ENCODE measurements around the gene BIRC5.

Gene BIRC5

DNA sequence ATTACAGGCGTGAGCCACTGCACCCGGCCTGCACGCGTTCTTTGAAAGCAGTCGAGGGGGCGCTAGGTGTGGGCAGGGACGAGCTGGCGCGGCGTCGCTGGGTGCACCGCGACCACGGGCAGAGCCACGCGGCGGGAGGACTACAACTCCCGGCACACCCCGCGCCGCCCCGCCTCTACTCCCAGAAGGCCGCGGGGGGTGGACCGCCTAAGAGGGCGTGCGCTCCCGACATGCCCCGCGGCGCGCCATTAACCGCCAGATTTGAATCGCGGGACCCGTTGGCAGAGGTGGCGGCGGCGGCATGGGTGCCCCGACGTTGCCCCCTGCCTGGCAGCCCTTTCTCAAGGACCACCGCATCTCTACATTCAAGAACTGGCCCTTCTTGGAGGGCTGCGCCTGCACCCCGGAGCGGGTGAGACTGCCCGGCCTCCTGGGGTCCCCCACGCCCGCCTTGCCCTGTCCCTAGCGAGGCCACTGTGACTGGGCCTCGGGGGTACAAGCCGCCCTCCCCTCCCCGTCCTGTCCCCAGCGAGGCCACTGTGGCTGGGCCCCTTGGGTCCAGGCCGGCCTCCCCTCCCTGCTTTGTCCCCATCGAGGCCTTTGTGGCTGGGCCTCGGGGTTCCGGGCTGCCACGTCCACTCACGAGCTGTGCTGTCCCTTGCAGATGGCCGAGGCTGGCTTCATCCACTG is at the start of gene BIRC5:
BIRC5 (plus strand) TSS at position 238 of the 690 bp plus-strand sequence; CDS start at position 302, 64 bp downstream.
- TF ChIP-seq, protein P1, sequence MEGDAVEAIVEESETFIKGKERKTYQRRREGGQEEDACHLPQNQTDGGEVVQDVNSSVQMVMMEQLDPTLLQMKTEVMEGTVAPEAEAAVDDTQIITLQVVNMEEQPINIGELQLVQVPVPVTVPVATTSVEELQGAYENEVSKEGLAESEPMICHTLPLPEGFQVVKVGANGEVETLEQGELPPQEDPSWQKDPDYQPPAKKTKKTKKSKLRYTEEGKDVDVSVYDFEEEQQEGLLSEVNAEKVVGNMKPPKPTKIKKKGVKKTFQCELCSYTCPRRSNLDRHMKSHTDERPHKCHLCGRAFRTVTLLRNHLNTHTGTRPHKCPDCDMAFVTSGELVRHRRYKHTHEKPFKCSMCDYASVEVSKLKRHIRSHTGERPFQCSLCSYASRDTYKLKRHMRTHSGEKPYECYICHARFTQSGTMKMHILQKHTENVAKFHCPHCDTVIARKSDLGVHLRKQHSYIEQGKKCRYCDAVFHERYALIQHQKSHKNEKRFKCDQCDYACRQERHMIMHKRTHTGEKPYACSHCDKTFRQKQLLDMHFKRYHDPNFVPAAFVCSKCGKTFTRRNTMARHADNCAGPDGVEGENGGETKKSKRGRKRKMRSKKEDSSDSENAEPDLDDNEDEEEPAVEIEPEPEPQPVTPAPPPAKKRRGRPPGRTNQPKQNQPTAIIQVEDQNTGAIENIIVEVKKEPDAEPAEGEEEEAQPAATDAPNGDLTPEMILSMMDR (IDR thresholded peaks at IDR 0.05; ENCODE audit: insufficient read depth, low read depth, low read length, missing control alignments) = no peak
- peak within 1 kb of the TSS; percentile 64 for H3K4me3 ChIP-seq (ENCODE audit: low read depth, low read length)
- peak; percentile 93 for DNase-seq (ENCODE audit: low read depth)

DNA sequence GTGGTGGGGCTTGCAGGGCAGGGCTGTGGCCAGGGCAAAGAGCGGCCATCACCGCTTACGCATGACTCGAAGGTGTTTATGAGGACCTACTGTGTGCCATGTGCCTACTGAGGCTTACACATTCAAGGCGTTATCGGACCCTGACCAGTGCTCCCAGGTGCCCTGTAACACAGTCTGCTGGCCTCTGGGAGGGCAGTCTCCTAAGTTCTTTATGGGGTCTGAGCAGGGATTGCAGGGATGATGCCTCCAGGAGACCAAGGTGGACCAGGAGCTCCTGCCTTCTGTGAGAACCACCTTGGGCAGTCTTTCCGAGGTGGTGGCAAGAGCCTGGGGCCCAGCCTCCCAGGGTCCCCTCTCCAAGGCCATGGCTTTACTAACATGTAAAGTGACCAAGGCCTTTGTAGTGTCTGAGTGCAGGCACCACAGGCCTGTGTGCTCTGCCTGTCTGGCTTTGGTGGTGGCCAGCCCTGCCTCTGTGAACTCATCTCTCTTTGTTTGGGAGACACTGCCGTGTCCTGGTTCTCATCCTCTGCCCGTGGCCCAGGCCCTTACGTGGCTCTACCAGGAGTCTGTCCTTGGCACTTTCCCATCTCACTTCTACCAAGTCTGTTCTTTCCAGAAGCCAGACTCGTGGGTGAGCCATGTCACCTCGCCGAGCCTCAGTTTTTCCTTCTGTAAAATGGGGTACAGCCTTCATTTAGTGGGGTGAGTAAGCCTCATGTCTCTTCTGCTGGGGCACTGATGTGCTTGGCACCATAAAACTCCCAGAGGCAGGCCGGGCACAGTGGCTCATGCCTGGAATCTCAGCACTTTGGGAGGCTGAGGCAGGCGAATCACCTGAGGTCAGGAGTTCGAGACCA is 49.1 kb upstream of the BIRC5 start:
- H3K4me3 ChIP-seq (ENCODE audit: low read depth, low read length) = no peak overlapping the region
- TF ChIP-seq, protein P1 (IDR thresholded peaks at IDR 0.05; ENCODE audit: insufficient read depth, low read depth, low read length, missing control alignments) = no peak
- no peak for DNase-seq (ENCODE audit: low read depth)

DNA sequence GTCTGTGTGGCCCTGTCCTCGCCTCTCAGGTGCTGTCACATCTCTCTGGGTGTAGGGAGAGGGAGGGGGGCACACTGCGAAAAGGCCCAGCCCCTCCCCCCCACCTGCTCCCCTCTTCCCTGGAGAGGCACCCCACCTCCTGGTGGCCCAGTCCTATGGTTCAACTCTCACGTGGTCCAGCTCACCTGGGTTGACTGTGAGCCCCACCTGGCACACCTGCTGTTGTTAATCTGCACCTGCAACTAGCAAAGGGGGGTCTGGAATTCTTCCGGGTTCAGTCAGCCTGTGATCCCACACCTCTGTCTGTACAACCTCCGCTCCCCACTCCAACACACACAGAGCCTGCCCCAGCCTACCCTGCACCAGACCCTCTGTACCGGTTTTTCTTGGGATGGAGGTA is 47.6 kb upstream of the BIRC5 start:
- DNase-seq (ENCODE audit: low read depth) = no peak
- TF ChIP-seq, protein P1 (IDR thresholded peaks at IDR 0.05; ENCODE audit: insufficient read depth, low read depth, low read length, missing control alignments) = no peak
- no peak overlapping the region for H3K4me3 ChIP-seq (ENCODE audit: low read depth, low read length)

DNA sequence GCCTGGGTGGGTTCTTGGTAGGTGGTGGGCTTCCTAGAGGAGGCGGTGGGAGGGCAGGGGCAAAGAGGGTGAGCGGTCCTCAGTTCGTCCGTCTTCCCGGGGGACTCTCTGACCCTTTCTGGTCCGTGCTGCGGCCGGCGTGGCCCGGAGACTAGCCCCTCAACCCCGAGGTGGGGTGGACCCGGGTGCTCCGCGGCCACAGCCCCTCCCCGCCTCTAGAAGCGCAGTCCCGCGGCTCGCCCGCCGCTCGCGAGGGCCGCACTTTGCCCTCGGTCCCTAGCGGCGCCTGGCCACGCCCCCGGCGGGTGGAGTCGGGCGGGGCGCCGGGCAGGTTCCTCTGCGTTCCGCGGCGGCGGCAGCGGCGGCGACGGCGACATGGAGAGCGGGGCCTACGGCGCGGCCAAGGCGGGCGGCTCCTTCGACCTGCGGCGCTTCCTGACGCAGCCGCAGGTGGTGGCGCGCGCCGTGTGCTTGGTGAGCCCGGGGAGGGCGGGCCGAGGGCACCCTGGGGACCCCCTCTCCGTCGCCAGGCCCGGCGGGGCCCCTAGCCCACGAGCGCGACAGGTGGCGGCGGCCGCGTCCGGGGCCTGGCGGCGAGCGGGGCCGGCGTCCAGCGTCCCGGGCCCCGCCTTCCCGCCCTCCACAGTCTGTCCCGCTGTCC is 45.7 kb upstream of the BIRC5 start, which contains the start of gene SYNGR2:
SYNGR2 (plus strand) TSS at position 340 of the 661 bp plus-strand sequence; CDS start at position 376, 36 bp downstream.
- peak within 1 kb of the TSS; percentile 69 for H3K4me3 ChIP-seq (ENCODE audit: low read depth, low read length)
- TF ChIP-seq, protein P1 (IDR thresholded peaks at IDR 0.05; ENCODE audit: insufficient read depth, low read depth, low read length, missing control alignments) = no peak
- peak; percentile 93 for DNase-seq (ENCODE audit: low read depth)

DNA sequence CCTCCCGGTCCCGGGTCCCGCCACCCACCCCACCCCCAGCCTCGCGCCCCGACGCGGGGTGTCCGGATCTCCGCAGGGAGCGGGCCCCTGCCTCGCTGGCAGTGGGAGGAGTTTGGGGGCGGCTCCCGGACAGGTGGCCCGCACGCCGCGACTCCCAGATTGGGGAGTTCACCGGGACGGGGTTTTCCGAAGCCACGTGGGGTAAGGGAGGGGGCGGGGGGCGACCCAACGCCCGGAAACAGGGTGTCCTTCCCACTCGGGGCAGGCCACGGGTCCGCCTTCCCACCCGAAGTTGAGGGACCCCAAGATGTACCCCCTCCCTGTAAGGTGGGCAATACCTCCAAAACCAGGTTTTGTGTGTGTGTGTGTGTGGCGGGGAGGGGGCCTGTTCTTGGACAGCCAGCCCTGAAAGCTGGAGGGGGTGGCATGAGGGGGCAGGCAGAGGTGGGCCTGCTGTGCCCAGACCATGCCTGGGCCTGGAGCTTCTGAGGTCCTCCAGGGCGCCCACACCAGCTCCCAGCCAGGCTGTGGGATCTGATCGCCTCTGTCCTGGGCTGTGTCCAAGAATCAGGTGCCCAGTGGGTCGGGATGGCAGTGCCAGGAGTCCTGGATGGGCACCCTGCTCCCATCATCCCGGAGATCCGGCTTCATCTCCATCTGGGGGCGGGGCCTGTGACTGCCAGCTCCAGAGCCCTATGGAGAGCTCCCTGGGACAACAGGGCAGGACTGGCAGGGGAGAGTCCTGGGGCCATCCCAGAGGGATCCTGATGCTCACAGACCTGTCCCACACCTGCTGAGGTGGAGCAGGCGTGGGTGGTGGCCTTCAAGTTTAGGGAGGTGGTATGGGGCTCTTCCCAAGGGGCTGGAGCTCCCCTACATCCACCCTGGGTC is 44.9 kb upstream of the BIRC5 start:
- peak overlapping the region; percentile 69 for H3K4me3 ChIP-seq (ENCODE audit: low read depth, low read length)
- DNase-seq (ENCODE audit: low read depth) = peak; percentile 83
- TF ChIP-seq, protein P1 (IDR thresholded peaks at IDR 0.05; ENCODE audit: insufficient read depth, low read depth, low read length, missing control alignments) = no peak

Measured in GM12865 (cell line).